Neuronal stem cell (in vitro differentiated cells): Measurements from ENCODE around the gene TXNL4A.

Experiments used
- DNase-seq: peaks from one replicate; pipeline ENCODE4 v3.0.0-alpha.2; 2013; ENCODE audit warnings: low spot score
- H2AFZ ChIP-seq: one replicate; pipeline ENCODE4 v1.6.1; 2013; ENCODE audit warnings: mild to moderate bottlenecking, low read length, inconsistent platforms
- H2AK5ac ChIP-seq: 2 replicates; pipeline ENCODE4 v1.6.1; 2013; ENCODE audit warnings: low read depth, mild to moderate bottlenecking, inconsistent platforms, low read length, moderate library complexity, mixed read lengths
- H2BK120ac ChIP-seq: 2 replicates; pipeline ENCODE4 v1.6.1; 2013; ENCODE audit warnings: low read depth, mild to moderate bottlenecking, inconsistent platforms, low read length, moderate library complexity, mixed read lengths
- H2BK12ac ChIP-seq: one replicate; pipeline ENCODE4 v1.6.1; 2013; ENCODE audit warnings: low read length, inconsistent platforms
- H2BK15ac ChIP-seq: 2 replicates; pipeline ENCODE4 v1.6.1; 2013; ENCODE audit warnings: mild to moderate bottlenecking, low read length, inconsistent platforms, mixed read lengths
- H2BK5ac ChIP-seq: one replicate; pipeline ENCODE4 v1.6.1; 2013; ENCODE audit warnings: inconsistent platforms, mild to moderate bottlenecking, low read length, moderate library complexity
- H3K14ac ChIP-seq: one replicate; pipeline ENCODE4 v1.6.1; 2013; ENCODE audit warnings: low read length, inconsistent platforms
- H3K18ac ChIP-seq: 2 replicates; pipeline ENCODE4 v1.6.1; 2013; ENCODE audit warnings: low read length, inconsistent platforms
- H3K23ac ChIP-seq: 2 replicates; pipeline ENCODE4 v1.6.1; 2013; ENCODE audit warnings: low read depth, mild to moderate bottlenecking, mixed read lengths, low read length, inconsistent platforms; ENCODE audit not compliant: poor library complexity
- H3K27ac ChIP-seq: replicated peaks from 3 replicates; pipeline ENCODE4 v1.5.1; 2013; ENCODE audit warnings: low read length, inconsistent platforms
- H3K27me3 ChIP-seq, 3 experiments: 2 replicates each; pipeline ENCODE4 v1.6.1; 2013; ENCODE audit warnings: low read length in 3 of 3, mild to moderate bottlenecking in 2 of 3, inconsistent platforms in 1 of 3, low read depth in 1 of 3, mixed read lengths in 1 of 3, moderate library complexity in 1 of 3; ENCODE audit not compliant: control insufficient read depth in 3 of 3, insufficient read depth in 3 of 3
- H3K36me3 ChIP-seq, 2 donors: replicated peaks in 1 of 2; 2 replicates each; pipeline ENCODE4 v1.6.1; 2013; ENCODE audit warnings: low read length in 2 of 2; ENCODE audit not compliant: control insufficient read depth in 2 of 2, insufficient read depth in 2 of 2
- H3K4ac ChIP-seq: 2 replicates; pipeline ENCODE4 v1.6.1; 2013; ENCODE audit warnings: inconsistent platforms, mild to moderate bottlenecking, low read length, moderate library complexity
- H3K4me1 ChIP-seq, 2 donors: 1 replicate in 1 of 2; 2 replicates in 1 of 2; pipeline ENCODE4 v1.6.1; 2013; ENCODE audit warnings: low read length in 2 of 2, low read depth in 1 of 2; ENCODE audit not compliant: control insufficient read depth in 2 of 2, insufficient read depth in 1 of 2
- H3K4me2 ChIP-seq: one replicate; pipeline ENCODE4 v1.6.1; 2013; ENCODE audit warnings: mild to moderate bottlenecking, low read length, inconsistent platforms; ENCODE audit not compliant: insufficient read depth, poor library complexity, severe bottlenecking
- H3K4me3 ChIP-seq, 2 donors: 2 replicates each; pipeline ENCODE4 v1.5.1; 2013; ENCODE audit warnings: low read length in 2 of 2, mild to moderate bottlenecking in 2 of 2, inconsistent platforms in 1 of 2, moderate library complexity in 1 of 2
- H3K79me1 ChIP-seq: one replicate; pipeline ENCODE4 v1.6.1; 2013; ENCODE audit warnings: low read depth, mild to moderate bottlenecking, inconsistent platforms, low read length, moderate library complexity
- H3K9ac ChIP-seq: one replicate; pipeline ENCODE4 v1.6.1; 2013; ENCODE audit warnings: mild to moderate bottlenecking, low read depth, low read length, inconsistent platforms; ENCODE audit not compliant: poor library complexity
- H3K9me3 ChIP-seq, 2 donors: replicated peaks in 1 of 2; 2 replicates each; pipeline versions ENCODE3 to v1.6.1; 2013; ENCODE audit warnings: low read length in 2 of 2, mild to moderate bottlenecking in 2 of 2, inconsistent platforms in 1 of 2, low read depth in 1 of 2, mixed read lengths in 1 of 2, moderate library complexity in 1 of 2; ENCODE audit not compliant: control insufficient read depth in 2 of 2, insufficient read depth in 1 of 2
- H4K8ac ChIP-seq: one replicate; pipeline ENCODE4 v1.6.1; 2013; ENCODE audit warnings: low read depth, mild to moderate bottlenecking, inconsistent platforms, low read length, moderate library complexity
- H4K91ac ChIP-seq: one replicate; pipeline ENCODE4 v1.6.1; 2013; ENCODE audit warnings: low read length, low read depth, mild to moderate bottlenecking, inconsistent platforms; ENCODE audit not compliant: poor library complexity
- WGBS, 2 donors: extraction: QIAGEN DNeasy Blood & Tissue Kit; methylation state at CpG; one replicate each; pipeline ENCODE4 v1.1.7; 2013; ENCODE audit warnings: missing lambda C conversion rate in 2 of 2, mixed read lengths in 1 of 2; ENCODE audit not compliant: insufficient read length in 2 of 2, insufficient replicate concordance in 1 of 2; ENCODE audit errors: extremely low coverage in 2 of 2; 5-methylcytosine and 5-hydroxymethylcytosine counted together

The TXNL4A gene

GRCh38 chr18:79971986-79972385, 16.4 kb downstream of the TXNL4A start:
- peaks cover 11% of the 10 kb centered on the region for H3K79me1 ChIP-seq
- H2BK15ac ChIP-seq, result no peak overlapping the region
- no peaks in the 10 kb centered on the region for H3K27me3 ChIP-seq
- no peak for DNase-seq
- no peak overlapping the region for H3K23ac ChIP-seq
- no peak overlapping the region for H2AK5ac ChIP-seq
- H3K36me3 ChIP-seq, result peaks cover 35 to 77% of the 10 kb centered on the region in 2 donors
- no peak overlapping the region for H2BK120ac ChIP-seq
- H2BK5ac ChIP-seq, result no peak overlapping the region
- H3K14ac ChIP-seq, result no peak overlapping the region
- H2AFZ ChIP-seq, result no peak overlapping the region
- no peak overlapping the region for H3K4me3 ChIP-seq
- no CpG with 5 or more reads among the region's 9 CpGs for WGBS, 2 donors
- no peak overlapping the region for H3K27ac ChIP-seq
- H3K9me3 ChIP-seq, result no peaks in the 10 kb centered on the region
- H4K91ac ChIP-seq, result no peak overlapping the region
- H3K4me2 ChIP-seq, result no peak overlapping the region
- no peaks in the 10 kb centered on the region for H3K4me1 ChIP-seq
- H3K18ac ChIP-seq, result no peak overlapping the region
- no peak overlapping the region for H3K4ac ChIP-seq
- no peak overlapping the region for H3K9ac ChIP-seq
- no peak overlapping the region for H2BK12ac ChIP-seq
- no peak overlapping the region for H4K8ac ChIP-seq

- WGBS, 2 donors, result no CpG with 5 or more reads among the region's 17 CpGs
- Histone ChIP-seq H2BK120ac (no peak overlapping the region), H3K23ac (no peak overlapping the region), H3K79me1 (peaks cover 11% of the 10 kb centered on the region), H2BK12ac (no peak overlapping the region), H3K27me3 (no peaks in the 10 kb centered on the region), H3K36me3 (peaks cover 33 to 71% of the 10 kb centered on the region in 2 donors), H3K14ac (no peak overlapping the region), H2AK5ac (no peak overlapping the region), H3K9ac (no peak overlapping the region), H2BK5ac (no peak overlapping the region), H3K4me2 (no peak overlapping the region), H3K27ac (no peak overlapping the region), H3K4me1 (no peaks in the 10 kb centered on the region), H3K9me3 (no peaks in the 10 kb centered on the region), H3K4me3 (no peak overlapping the region), H3K4ac (no peak overlapping the region), H3K18ac (no peak overlapping the region), H4K91ac (no peak overlapping the region), H2AFZ (no peak overlapping the region), H4K8ac (no peak overlapping the region), H2BK15ac (no peak overlapping the region)
- no peak for DNase-seq
These were observed 17.0 kb downstream of the TXNL4A start for GRCh38 chr18:79971211-79971952.

- Histone ChIP-seq H3K79me1 (peaks cover 10% of the 10 kb centered on the region), H2AK5ac (no peak overlapping the region), H3K9me3 (no peaks in the 10 kb centered on the region), H2BK12ac (no peak overlapping the region), H3K4ac (no peak overlapping the region), H3K4me1 (peaks cover 0 to under 1% of the 10 kb centered on the region in 2 donors), H3K27me3 (no peaks in the 10 kb centered on the region), H2AFZ (no peak overlapping the region), H2BK15ac (no peak overlapping the region), H3K4me3 (no peak overlapping the region), H3K4me2 (no peak overlapping the region), H3K23ac (no peak overlapping the region), H3K14ac (no peak overlapping the region), H2BK5ac (no peak overlapping the region), H4K91ac (no peak overlapping the region), H3K9ac (no peak overlapping the region), H4K8ac (no peak overlapping the region), H3K27ac (no peak overlapping the region), H3K36me3 (peaks cover 26 to 63% of the 10 kb centered on the region in 2 donors), H2BK120ac (no peak overlapping the region), H3K18ac (no peak overlapping the region)
- no CpG with 5 or more reads among the region's 12 CpGs for WGBS, 2 donors
- DNase-seq, result no peak
These were observed 17.8 kb downstream of the TXNL4A start for GRCh38 chr18:79970419-79971133.
